IMR-90 (cell line): ENCODE measurements around the gene DLG3. TPM values are rescaled to one million over a fixed set of nuclear protein-coding genes. Genes with fewer than 3 reads are reported as not detected.

Experiments
- ATAC-seq: fragments of 200-7000 bp; cut with Tn5 transposase; 2 replicates; pipeline ENCODE4 v1.9.1; 2020; ENCODE audit warnings: low read depth, mild to moderate bottlenecking, moderate library complexity
- BruUV-seq: library from RNA; stranded (reverse); fragments of 400-500 nt; replicated peaks from 2 replicates; lab custom pipeline; 2021; lab: Mats Ljungman, UMichigan
- CTCF ChIA-PET: fragments of 300-600 bp; formaldehyde crosslinking; extraction: SDS; loops from one replicate; lab custom pipeline; 2021; ENCODE audit warnings: antibody characterized with exemption; lab: Yijun Ruan, JAX
- POLR2A ChIA-PET: fragments of 300-600 bp; sonication (Branson Sonifier 250); formaldehyde crosslinking; loops from one replicate; lab custom pipeline; 2022; ENCODE audit warnings: antibody characterized with exemption; ENCODE audit not compliant: unreplicated experiment; lab: Charles Lee
- DNase-seq: peaks from one replicate; pipeline ENCODE4 v3.0.0; 2013
- H2AFZ ChIP-seq: replicated peaks from 2 replicates; pipeline ENCODE3; 2013; ENCODE audit warnings: low read length, mild to moderate bottlenecking; ENCODE audit not compliant: poor library complexity
- H2AK5ac ChIP-seq: 2 replicates; pipeline ENCODE4 v1.6.1; 2013; ENCODE audit warnings: low read depth, low read length, inconsistent platforms
- H2AK9ac ChIP-seq: replicated peaks from 2 replicates; pipeline ENCODE3; 2013; ENCODE audit warnings: mild to moderate bottlenecking, low read depth, low read length, moderate library complexity; ENCODE audit not compliant: poor library complexity
- H2BK120ac ChIP-seq: 2 replicates; pipeline ENCODE4 v1.6.1; 2013; ENCODE audit warnings: low read depth, low read length, inconsistent platforms
- H2BK15ac ChIP-seq: 3 replicates; pipeline ENCODE4 v1.6.1; 2013; ENCODE audit warnings: low read depth, low read length, inconsistent platforms
- H2BK20ac ChIP-seq: 2 replicates; pipeline ENCODE4 v1.6.1; 2013; ENCODE audit warnings: low read depth, mild to moderate bottlenecking, inconsistent platforms, low read length, moderate library complexity
- H2BK5ac ChIP-seq: 2 replicates; pipeline ENCODE4 v1.6.1; 2013; ENCODE audit warnings: mild to moderate bottlenecking, low read depth, low read length, inconsistent platforms; ENCODE audit not compliant: poor library complexity, severe bottlenecking
- H3K14ac ChIP-seq: replicated peaks from 2 replicates; pipeline ENCODE4 v1.6.1; 2013; ENCODE audit warnings: low read depth, low read length, inconsistent platforms
- H3K18ac ChIP-seq: 2 replicates; pipeline ENCODE4 v1.6.1; 2013; ENCODE audit warnings: low read depth, low read length, control low read depth
- H3K23ac ChIP-seq: 2 replicates; pipeline ENCODE4 v1.6.1; 2013; ENCODE audit warnings: low read depth, low read length, inconsistent platforms
- H3K27ac ChIP-seq: 2 replicates; pipeline ENCODE4 v1.5.1; 2013; ENCODE audit warnings: mild to moderate bottlenecking, control low read depth, low read length; ENCODE audit not compliant: insufficient read depth
- H3K27me3 ChIP-seq: 2 replicates; pipeline ENCODE4 v1.6.1; 2013; ENCODE audit warnings: low read length; ENCODE audit not compliant: control insufficient read depth, insufficient read depth
- H3K36me3 ChIP-seq: 2 replicates; pipeline ENCODE4 v1.6.1; 2013; ENCODE audit warnings: low read length, mixed read lengths; ENCODE audit not compliant: control insufficient read depth, insufficient read depth
- H3K4ac ChIP-seq: 2 replicates; pipeline ENCODE4 v1.6.1; 2013; ENCODE audit warnings: low read depth, low read length, inconsistent platforms
- H3K4me1 ChIP-seq: 2 replicates; pipeline ENCODE4 v1.6.1; 2013; ENCODE audit warnings: low read length, mixed read lengths; ENCODE audit not compliant: control insufficient read depth, insufficient read depth
- H3K4me2 ChIP-seq: 2 replicates; pipeline ENCODE4 v1.6.1; 2013; ENCODE audit warnings: low read depth, mild to moderate bottlenecking, control low read depth, low read length, moderate library complexity
- H3K4me3 ChIP-seq: 2 replicates; pipeline ENCODE4 v1.5.1; 2013; ENCODE audit warnings: low read depth, mild to moderate bottlenecking, control low read depth, low read length, moderate library complexity; ENCODE audit not compliant: insufficient read depth
- H3K56ac ChIP-seq: 2 replicates; pipeline ENCODE4 v1.6.1; 2013; ENCODE audit warnings: low read length, inconsistent platforms; ENCODE audit not compliant: insufficient read depth; ENCODE audit errors: extremely low read depth
- H3K79me1 ChIP-seq, 2 experiments: 2 replicates each; pipeline ENCODE4 v1.6.1; 2013; ENCODE audit warnings: low read length in 2 of 2, inconsistent platforms in 1 of 2, low read depth in 1 of 2
- H3K9ac ChIP-seq: 2 replicates; pipeline ENCODE4 v1.6.1; 2013; ENCODE audit warnings: low read depth, low read length, control low read depth
- H3K9me1 ChIP-seq: 2 replicates; pipeline ENCODE4 v1.6.1; 2013; ENCODE audit warnings: low read length, inconsistent platforms; ENCODE audit not compliant: insufficient read depth
- H3K9me3 ChIP-seq: 2 replicates; pipeline ENCODE4 v1.6.1; 2013; ENCODE audit warnings: low read length; ENCODE audit not compliant: control insufficient read depth, insufficient read depth
- H4K20me1 ChIP-seq: 2 replicates; pipeline ENCODE4 v1.6.1; 2013; ENCODE audit warnings: low read length, inconsistent platforms; ENCODE audit not compliant: insufficient read depth
- H4K5ac ChIP-seq: 2 replicates; pipeline ENCODE4 v1.6.1; 2013; ENCODE audit warnings: mild to moderate bottlenecking, low read depth, low read length, control low read depth
- H4K8ac ChIP-seq, 2 experiments: 2 replicates each; pipeline ENCODE4 v1.6.1; 2013; ENCODE audit warnings: low read depth in 2 of 2, low read length in 2 of 2, control low read depth in 1 of 2, inconsistent platforms in 1 of 2
- H4K91ac ChIP-seq: 2 replicates; pipeline ENCODE4 v1.6.1; 2013; ENCODE audit warnings: low read depth, low read length, inconsistent platforms; ENCODE audit not compliant: insufficient read depth
- BHLHE40 ChIP-seq: fragments of 150-350 bp; IDR thresholded peaks from 2 replicates; pipeline ENCODE4 v1.6.1; 2016; ENCODE audit warnings: mild to moderate bottlenecking, low read depth, low read length
- CEBPB ChIP-seq: IDR thresholded peaks from 2 replicates; pipeline ENCODE4 v1.6.1; 2012; ENCODE audit warnings: low read depth, low read length, improper control_type of control experiment
- CHD1 ChIP-seq: IDR thresholded peaks from 2 replicates; pipeline ENCODE4 v1.6.1; 2012; ENCODE audit warnings: low read depth, low read length, improper control_type of control experiment
- FOS ChIP-seq: fragments of 150-350 bp; IDR thresholded peaks from 2 replicates; pipeline ENCODE4 v1.6.1; 2016; ENCODE audit warnings: low read depth, low read length
- MAFK ChIP-seq: IDR thresholded peaks from 2 replicates; pipeline ENCODE4 v1.6.1; 2012; ENCODE audit warnings: low read depth, low read length, improper control_type of control experiment
- MAZ ChIP-seq: IDR thresholded peaks from 2 replicates; pipeline ENCODE4 v1.6.1; 2012; ENCODE audit warnings: low read depth, mild to moderate bottlenecking, low read length, improper control_type of control experiment, moderate library complexity, borderline replicate concordance
- MXI1 ChIP-seq: IDR thresholded peaks from 2 replicates; pipeline ENCODE4 v1.6.1; 2012; ENCODE audit warnings: low read depth, mild to moderate bottlenecking, low read length, moderate library complexity, borderline replicate concordance
- NFE2L2 ChIP-seq: fragments of 150-350 bp; IDR thresholded peaks from 2 replicates; pipeline ENCODE4 v1.6.1; 2016; ENCODE audit warnings: low read depth, mild to moderate bottlenecking, low read length
- POLR2A ChIP-seq: IDR thresholded peaks from 2 replicates; pipeline ENCODE4 v1.6.1; 2012; ENCODE audit warnings: mild to moderate bottlenecking, low read depth, low read length
- RAD21 ChIP-seq: IDR thresholded peaks from 2 replicates; pipeline ENCODE4 v1.6.1; 2012; ENCODE audit warnings: low read length, improper control_type of control experiment
- RCOR1 ChIP-seq: IDR thresholded peaks from 2 replicates; pipeline ENCODE4 v1.6.1; 2012; ENCODE audit warnings: mild to moderate bottlenecking, low read length, improper control_type of control experiment; ENCODE audit not compliant: insufficient replicate concordance
- RFX5 ChIP-seq: IDR thresholded peaks from 2 replicates; pipeline ENCODE4 v1.8.0; 2012; ENCODE audit warnings: low read depth, mild to moderate bottlenecking, low read length, moderate library complexity
- SMC3 ChIP-seq: fragments of 150-350 bp; IDR thresholded peaks from 2 replicates; pipeline ENCODE4 v1.6.1; 2016; ENCODE audit warnings: low read depth, mild to moderate bottlenecking, antibody characterized with exemption, low read length, moderate library complexity
- WGBS, 2 experiments: methylation state at CpG; one replicate each; pipeline versions ENCODE4 v1.1.5 to v1.1.7; 2013; ENCODE audit warnings: missing lambda C conversion rate in 2 of 2; ENCODE audit not compliant: insufficient read length in 1 of 2; ENCODE audit errors: extremely low coverage in 2 of 2; 5-methylcytosine and 5-hydroxymethylcytosine counted together
- dilution Hi-C: fragments of 300-500 bp; cut with HindIII; formaldehyde crosslinking; loops from one replicate; pipeline ENCODE4 v1.14.3; 2018; ENCODE audit warnings: low sequenced_read_pairs; ENCODE audit not compliant: unreplicated experiment
- in situ Hi-C: fragments of 300-500 bp; cut with MboI; formaldehyde crosslinking; loops from 3 replicates; pipeline ENCODE4 v1.14.3; 2019; ENCODE audit warnings: low sequenced_read_pairs, inconsistent platforms, mixed read lengths
- intact Hi-C: fragments of 100-400 bp; cut with micrococcal nuclease; formaldehyde crosslinking; loops from 2 replicates; pipeline ENCODE4 v1.10.0; 2022
- polyA plus RNA-seq, 3 experiments: library from polyadenylated mRNA; depleted of rRNA; stranded (reverse); fragments of >200 nt; gene quantifications; 2 replicates each; pipeline ENCODE4 v1.2.3, GENCODE V29; 2012; ENCODE audit warnings: low replicate concordance in 1 of 3
- total RNA-seq: library from RNA; depleted of rRNA; stranded (reverse); fragments of >200 nt; gene quantifications from 2 replicates; pipeline ENCODE4 v1.2.3, GENCODE V29; 2012
- TF ChIP-seq, protein P1 (sequence below): fragments of 150-350 bp; IDR thresholded peaks from 2 replicates; pipeline ENCODE4 v1.6.1; 2016; ENCODE audit warnings: low read depth, mild to moderate bottlenecking, low read length, moderate library complexity, borderline replicate concordance
- TF ChIP-seq, protein P2 (sequence below): fragments of 150-350 bp; IDR thresholded peaks from 2 replicates; pipeline ENCODE4 v1.6.1; 2017; ENCODE audit warnings: mild to moderate bottlenecking, antibody characterized with exemption, low read length, low read depth
- TF ChIP-seq, protein P3 (sequence below): conservative IDR thresholded peaks from 2 replicates; pipeline ENCODE4 v1.5.1; 2012; ENCODE audit warnings: mild to moderate bottlenecking, low read depth, low read length, improper control_type of control experiment

The DLG3 gene
- total and polyA plus RNA-seq, 2 of the 4 experiments (the other 2 are of a cell fraction), result 11.0 to 27.1 TPM

DNA sequence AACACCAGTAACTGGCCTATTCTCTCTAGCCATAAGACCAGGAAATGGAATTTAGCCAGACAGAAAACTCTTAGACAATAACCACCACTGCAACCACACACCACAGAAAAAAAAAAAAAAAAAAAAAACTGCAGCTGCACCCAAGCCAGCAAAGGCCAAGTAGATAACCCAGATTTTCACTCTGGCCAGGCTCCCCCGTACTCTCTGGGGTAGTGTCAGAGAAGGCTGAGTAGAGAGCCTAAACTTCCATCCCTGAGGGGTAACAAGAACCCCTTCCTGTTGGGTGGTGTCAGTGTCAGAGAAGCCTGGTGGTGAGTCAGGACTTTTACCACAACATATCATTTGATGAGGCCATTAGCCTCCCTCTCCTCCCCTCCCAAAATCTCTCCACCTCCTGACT lies 5.6 kb upstream of the DLG3 start:
- ChIA-PET POLR2A (interaction anchor here (0.6 kb wide), 1 partner anchor 178 kb away, joined by 3 read pairs; no protein-coding TSS in a partner anchor), CTCF (no interaction called here)
- no peak overlapping the region for H3K4ac ChIP-seq
- H2AFZ ChIP-seq, result peak overlapping the region; percentile 61
- DNase-seq (no peak), ATAC-seq (no peak)
- H3K9me3 ChIP-seq, result no peaks in the 10 kb centered on the region
- no CpG with 5 or more reads among the region's 1 CpG for WGBS, 2 experiments
- H2AK9ac ChIP-seq, result no peak overlapping the region
- H3K9me1 ChIP-seq, result 0 out of 2 replicates have a peak, but pooled peaks cover 3% of the 10 kb centered on the region
- in situ Hi-C loops (no loop called here), intact Hi-C loops (no loop called here), dilution Hi-C loops (no loop called here)
- no peak overlapping the region for H3K14ac ChIP-seq
- no peak overlapping the region for H2BK5ac ChIP-seq
- H3K36me3 ChIP-seq, result no peaks in the 10 kb centered on the region
- H3K4me1 ChIP-seq, result peaks cover 4% of the 10 kb centered on the region; the same call in 1 of the 2 replicates
- H4K91ac ChIP-seq, result no peak overlapping the region
- no peak overlapping the region for H2BK120ac ChIP-seq
- no peak overlapping the region for H2AK5ac ChIP-seq
- peaks cover 4 to 15% of the 10 kb centered on the region in 2 experiments; a peak in 3 of 4 replicates for H3K79me1 ChIP-seq
- H4K8ac ChIP-seq, result no peak overlapping the region
- BruUV-seq, result no TSS peak
- no peak overlapping the region for H2BK15ac ChIP-seq
- H3K9ac ChIP-seq, result no peak overlapping the region
- H3K23ac ChIP-seq, result no peak overlapping the region
- H3K56ac ChIP-seq, result no peak overlapping the region
- H3K4me3 ChIP-seq, result no peak overlapping the region
- no peaks in the 10 kb centered on the region for H4K20me1 ChIP-seq
- H3K27me3 ChIP-seq, result peaks cover 2% of the 10 kb centered on the region; the same call in 1 of the 2 replicates
- H2BK20ac ChIP-seq, result no peak overlapping the region
- H3K4me2 ChIP-seq, result no peak overlapping the region
- H3K27ac ChIP-seq, result no peak overlapping the region
- H3K18ac ChIP-seq, result no peak overlapping the region
- H4K5ac ChIP-seq, result no peak overlapping the region
- no peak for TF ChIP-seq CHD1
- TF ChIP-seq, protein P1, sequence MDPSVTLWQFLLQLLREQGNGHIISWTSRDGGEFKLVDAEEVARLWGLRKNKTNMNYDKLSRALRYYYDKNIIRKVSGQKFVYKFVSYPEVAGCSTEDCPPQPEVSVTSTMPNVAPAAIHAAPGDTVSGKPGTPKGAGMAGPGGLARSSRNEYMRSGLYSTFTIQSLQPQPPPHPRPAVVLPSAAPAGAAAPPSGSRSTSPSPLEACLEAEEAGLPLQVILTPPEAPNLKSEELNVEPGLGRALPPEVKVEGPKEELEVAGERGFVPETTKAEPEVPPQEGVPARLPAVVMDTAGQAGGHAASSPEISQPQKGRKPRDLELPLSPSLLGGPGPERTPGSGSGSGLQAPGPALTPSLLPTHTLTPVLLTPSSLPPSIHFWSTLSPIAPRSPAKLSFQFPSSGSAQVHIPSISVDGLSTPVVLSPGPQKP, result no peak
- TF ChIP-seq CEBPB, result no peak
- TF ChIP-seq SMC3, result no peak
- TF ChIP-seq MAFK, result no peak
- TF ChIP-seq, protein P2, sequence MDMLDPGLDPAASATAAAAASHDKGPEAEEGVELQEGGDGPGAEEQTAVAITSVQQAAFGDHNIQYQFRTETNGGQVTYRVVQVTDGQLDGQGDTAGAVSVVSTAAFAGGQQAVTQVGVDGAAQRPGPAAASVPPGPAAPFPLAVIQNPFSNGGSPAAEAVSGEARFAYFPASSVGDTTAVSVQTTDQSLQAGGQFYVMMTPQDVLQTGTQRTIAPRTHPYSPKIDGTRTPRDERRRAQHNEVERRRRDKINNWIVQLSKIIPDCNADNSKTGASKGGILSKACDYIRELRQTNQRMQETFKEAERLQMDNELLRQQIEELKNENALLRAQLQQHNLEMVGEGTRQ, result no peak
- TF ChIP-seq RAD21, result no peak
- TF ChIP-seq MXI1, result no peak
- no peak for TF ChIP-seq RFX5
- TF ChIP-seq RCOR1, result no peak
- TF ChIP-seq NFE2L2, result no peak
- TF ChIP-seq MAZ, result no peak
- TF ChIP-seq, protein P3, sequence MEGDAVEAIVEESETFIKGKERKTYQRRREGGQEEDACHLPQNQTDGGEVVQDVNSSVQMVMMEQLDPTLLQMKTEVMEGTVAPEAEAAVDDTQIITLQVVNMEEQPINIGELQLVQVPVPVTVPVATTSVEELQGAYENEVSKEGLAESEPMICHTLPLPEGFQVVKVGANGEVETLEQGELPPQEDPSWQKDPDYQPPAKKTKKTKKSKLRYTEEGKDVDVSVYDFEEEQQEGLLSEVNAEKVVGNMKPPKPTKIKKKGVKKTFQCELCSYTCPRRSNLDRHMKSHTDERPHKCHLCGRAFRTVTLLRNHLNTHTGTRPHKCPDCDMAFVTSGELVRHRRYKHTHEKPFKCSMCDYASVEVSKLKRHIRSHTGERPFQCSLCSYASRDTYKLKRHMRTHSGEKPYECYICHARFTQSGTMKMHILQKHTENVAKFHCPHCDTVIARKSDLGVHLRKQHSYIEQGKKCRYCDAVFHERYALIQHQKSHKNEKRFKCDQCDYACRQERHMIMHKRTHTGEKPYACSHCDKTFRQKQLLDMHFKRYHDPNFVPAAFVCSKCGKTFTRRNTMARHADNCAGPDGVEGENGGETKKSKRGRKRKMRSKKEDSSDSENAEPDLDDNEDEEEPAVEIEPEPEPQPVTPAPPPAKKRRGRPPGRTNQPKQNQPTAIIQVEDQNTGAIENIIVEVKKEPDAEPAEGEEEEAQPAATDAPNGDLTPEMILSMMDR, result no peak
- no peak for TF ChIP-seq BHLHE40
- no peak for TF ChIP-seq POLR2A
- TF ChIP-seq FOS, result no peak
